NCI-H128 (cell line): Measurements from ENCODE around the gene C1GALT1C1L.
"Not testable (repeated sequence)": the region's sequence is repeated elsewhere in the genome, so short reads cannot be mapped to it uniquely, and the experiment has no call there.

Experiments
- DNase-seq: peaks from one replicate; lab custom pipeline; 2025; ENCODE audit not compliant: unreplicated experiment; lab: John Stamatoyannopoulos, UW

C1GALT1C1L gene

GRCh38 chr2:43676322-43677050, at the start of gene C1GALT1C1L:
Gene C1GALT1C1L (minus strand): TSS chr2:43676429. CDS start chr2:43676322, 107 bp downstream.
- DNase-seq = no peak

GRCh38 chr2:43725711-43726246, 49.5 kb upstream of the C1GALT1C1L start:
- DNase-seq = no peak

GRCh38 chr2:43724728-43725526, 48.7 kb upstream of the C1GALT1C1L start:
- no peak for DNase-seq

GRCh38 chr2:43718530-43719124, 42.4 kb upstream of the C1GALT1C1L start:
- no peak for DNase-seq

- no peak for DNase-seq
Observed at GRCh38 chr2:43717322-43717721, 41.1 kb upstream of the C1GALT1C1L start.

- DNase-seq = no peak
Observed at GRCh38 chr2:43715300-43716098, 39.3 kb upstream of the C1GALT1C1L start.

- no peak for DNase-seq
Observed at GRCh38 chr2:43714164-43714563, 37.9 kb upstream of the C1GALT1C1L start.

- no peak for DNase-seq
Observed at GRCh38 chr2:43710866-43711265, 34.6 kb upstream of the C1GALT1C1L start.

GRCh38 chr2:43708891-43709290, 32.7 kb upstream of the C1GALT1C1L start:
- DNase-seq = no peak

GRCh38 chr2:43708178-43708577, 31.9 kb upstream of the C1GALT1C1L start:
- DNase-seq = no peak

- DNase-seq = no peak
Observed at GRCh38 chr2:43707255-43708015, 31.2 kb upstream of the C1GALT1C1L start.

- no peak for DNase-seq
Observed at GRCh38 chr2:43701111-43701510, 24.9 kb upstream of the C1GALT1C1L start.

GRCh38 chr2:43699761-43700160, 23.5 kb upstream of the C1GALT1C1L start:
- no peak for DNase-seq

GRCh38 chr2:43698140-43698539, 21.9 kb upstream of the C1GALT1C1L start:
- DNase-seq = not testable (repeated sequence)

GRCh38 chr2:43692428-43692994, 16.3 kb upstream of the C1GALT1C1L start:
- no peak for DNase-seq

- no peak for DNase-seq
Observed at GRCh38 chr2:43689999-43690398, 13.8 kb upstream of the C1GALT1C1L start.

GRCh38 chr2:43685357-43685756, 9.1 kb upstream of the C1GALT1C1L start:
- no peak for DNase-seq

- DNase-seq = not testable (repeated sequence)
Observed at GRCh38 chr2:43677783-43678182, 1.6 kb upstream of the C1GALT1C1L start.

GRCh38 chr2:43675646-43676321, 445 bp downstream of the C1GALT1C1L start:
- no peak for DNase-seq
